AG09309 (cell line): ENCODE results near the gene NEMP2.

ENCODE experiments used
- DNase-seq: peaks from one replicate; pipeline ENCODE4 v3.0.0-alpha.2; 2010; ENCODE audit warnings: low read depth
- H3K4me3 ChIP-seq: 2 replicates; pipeline ENCODE4 v1.5.1; 2011; ENCODE audit warnings: mild to moderate bottlenecking, low read depth, low read length, moderate library complexity; ENCODE audit not compliant: control insufficient read depth
- TF ChIP-seq, protein P1 (sequence below): IDR thresholded peaks from 2 replicates; pipeline ENCODE4 v1.5.1; 2011; ENCODE audit warnings: mild to moderate bottlenecking, low read depth, low read length, inconsistent platforms; ENCODE audit not compliant: insufficient read depth, control insufficient read depth; ENCODE audit errors: missing control alignments

Gene NEMP2

DNA sequence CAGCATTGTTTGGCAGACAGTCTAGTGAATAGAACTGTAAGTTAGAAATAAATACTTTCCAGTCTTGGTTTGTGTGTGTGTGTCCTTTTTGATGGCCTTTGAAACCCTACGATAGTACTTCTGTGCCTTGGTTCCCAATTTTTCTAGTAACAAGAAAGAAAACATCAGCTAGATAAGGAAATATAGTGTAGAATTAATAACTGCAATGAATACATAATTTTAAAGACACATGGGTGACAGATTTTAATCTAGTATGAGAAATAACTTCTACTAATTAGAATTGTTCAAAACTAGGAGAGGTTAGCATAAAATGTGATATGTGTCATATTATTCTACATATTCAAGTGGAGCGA, 44.5 kb upstream of the NEMP2 start:
- DNase-seq: no peak
- TF ChIP-seq, protein P1, sequence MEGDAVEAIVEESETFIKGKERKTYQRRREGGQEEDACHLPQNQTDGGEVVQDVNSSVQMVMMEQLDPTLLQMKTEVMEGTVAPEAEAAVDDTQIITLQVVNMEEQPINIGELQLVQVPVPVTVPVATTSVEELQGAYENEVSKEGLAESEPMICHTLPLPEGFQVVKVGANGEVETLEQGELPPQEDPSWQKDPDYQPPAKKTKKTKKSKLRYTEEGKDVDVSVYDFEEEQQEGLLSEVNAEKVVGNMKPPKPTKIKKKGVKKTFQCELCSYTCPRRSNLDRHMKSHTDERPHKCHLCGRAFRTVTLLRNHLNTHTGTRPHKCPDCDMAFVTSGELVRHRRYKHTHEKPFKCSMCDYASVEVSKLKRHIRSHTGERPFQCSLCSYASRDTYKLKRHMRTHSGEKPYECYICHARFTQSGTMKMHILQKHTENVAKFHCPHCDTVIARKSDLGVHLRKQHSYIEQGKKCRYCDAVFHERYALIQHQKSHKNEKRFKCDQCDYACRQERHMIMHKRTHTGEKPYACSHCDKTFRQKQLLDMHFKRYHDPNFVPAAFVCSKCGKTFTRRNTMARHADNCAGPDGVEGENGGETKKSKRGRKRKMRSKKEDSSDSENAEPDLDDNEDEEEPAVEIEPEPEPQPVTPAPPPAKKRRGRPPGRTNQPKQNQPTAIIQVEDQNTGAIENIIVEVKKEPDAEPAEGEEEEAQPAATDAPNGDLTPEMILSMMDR: no peak
- no peak overlapping the region for H3K4me3 ChIP-seq

DNA sequence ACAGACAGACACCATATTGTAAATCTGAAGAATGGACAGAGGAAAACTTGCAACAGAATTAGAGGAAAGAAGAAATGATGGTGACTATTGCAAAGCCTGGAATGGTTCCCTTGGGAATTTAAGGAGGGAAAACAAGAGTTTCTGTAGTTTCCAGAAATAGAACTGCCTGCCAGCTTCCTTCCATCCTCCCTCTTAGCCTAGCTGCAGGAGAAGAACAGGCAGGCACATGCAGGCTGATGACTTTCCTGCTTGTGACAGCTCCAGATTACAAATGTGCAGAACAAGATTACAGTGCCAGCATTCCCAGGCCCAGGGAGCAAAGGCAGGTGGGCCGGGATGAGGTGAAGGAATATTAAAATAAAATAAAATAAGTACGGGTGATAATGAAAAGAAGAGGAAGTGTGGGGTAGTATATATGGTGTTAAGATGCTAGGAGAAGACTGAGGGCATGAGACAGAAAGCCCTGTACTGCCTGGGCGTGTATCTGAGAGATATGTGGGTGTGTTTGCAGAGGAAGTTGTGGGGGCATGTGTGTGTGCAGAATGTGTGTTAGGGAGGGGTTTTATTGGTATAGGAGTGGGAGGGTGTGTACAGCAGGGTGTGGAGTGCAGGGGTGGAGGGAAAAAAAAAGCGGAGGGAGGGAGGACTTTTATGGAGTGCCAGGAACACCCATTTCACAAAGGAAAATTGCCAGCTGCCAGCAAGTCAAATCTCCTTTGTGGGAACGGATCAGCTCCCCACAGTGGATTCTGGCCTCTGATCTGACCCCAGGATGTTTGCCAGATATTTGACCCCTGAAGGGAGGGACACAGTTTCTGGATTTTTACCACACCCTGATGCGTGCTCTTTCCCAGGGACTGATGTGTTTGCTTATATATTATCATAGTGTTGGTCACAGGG, 43.9 kb upstream of the NEMP2 start:
- no peak for DNase-seq
- TF ChIP-seq, protein P1: no peak
- no peak overlapping the region for H3K4me3 ChIP-seq

DNA sequence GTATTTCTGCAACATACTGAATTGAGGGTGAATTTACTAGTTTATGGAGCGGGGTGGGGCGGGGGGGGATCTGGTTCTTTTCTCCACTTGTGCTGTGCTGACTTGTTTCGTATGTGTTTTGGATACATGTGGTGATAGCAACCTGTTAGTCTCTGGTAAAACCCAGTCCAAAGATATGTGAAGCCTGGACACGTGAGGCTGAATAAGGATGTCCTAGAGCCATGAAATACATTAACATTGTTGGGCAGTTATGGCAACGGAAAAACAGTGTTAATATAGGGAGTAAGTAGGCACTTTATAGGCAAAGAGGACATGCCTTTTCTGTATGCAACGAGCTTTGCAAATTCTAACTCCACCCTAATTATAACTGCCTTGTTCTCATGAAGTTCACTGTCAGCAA, 42.1 kb upstream of the NEMP2 start:
- TF ChIP-seq, protein P1: no peak
- no peak overlapping the region for H3K4me3 ChIP-seq
- no peak for DNase-seq

DNA sequence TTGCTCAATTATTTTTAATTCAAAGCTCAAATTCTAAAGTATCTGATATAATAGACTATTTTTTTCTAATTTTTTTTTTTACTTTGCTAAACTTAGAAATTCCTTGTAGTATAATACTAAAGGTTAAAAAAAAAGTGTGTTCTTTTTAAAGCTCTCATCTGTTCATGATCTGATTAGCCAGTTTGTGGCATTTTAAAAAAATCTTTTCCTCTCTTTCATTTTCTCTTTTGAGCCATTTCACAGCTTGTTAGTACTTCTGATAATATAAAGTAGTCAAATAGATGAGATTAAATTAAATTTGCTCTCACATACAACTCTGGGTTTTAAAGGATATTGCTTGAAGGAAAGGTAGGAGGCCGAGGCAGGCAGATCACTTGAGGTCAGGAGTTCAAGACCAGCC, 40.7 kb upstream of the NEMP2 start:
- DNase-seq: no peak
- TF ChIP-seq, protein P1: no peak

DNA sequence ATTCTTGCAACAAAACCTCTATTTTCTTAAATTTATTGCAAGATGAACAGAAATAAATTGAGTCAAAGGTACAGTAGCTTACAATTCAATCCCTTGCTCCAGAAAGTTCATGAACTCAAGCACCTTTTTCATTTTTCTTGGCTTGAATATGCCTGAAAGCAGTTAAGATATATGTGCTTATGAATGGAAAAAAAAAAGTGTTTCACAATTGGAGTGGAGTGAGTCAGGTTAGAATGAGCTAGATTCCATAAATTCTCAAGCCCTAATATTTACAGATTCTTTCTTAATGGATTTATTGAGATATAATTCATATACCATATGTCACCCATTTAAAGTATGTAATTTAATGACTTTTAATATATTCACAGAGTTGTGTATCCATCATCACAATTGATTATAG, 39.6 kb upstream of the NEMP2 start:
- TF ChIP-seq, protein P1: no peak
- no peak overlapping the region for H3K4me3 ChIP-seq
- DNase-seq: no peak

More for the DNA sequence above, 40.7 kb upstream of the NEMP2 start:
- no peak overlapping the region for H3K4me3 ChIP-seq

DNA sequence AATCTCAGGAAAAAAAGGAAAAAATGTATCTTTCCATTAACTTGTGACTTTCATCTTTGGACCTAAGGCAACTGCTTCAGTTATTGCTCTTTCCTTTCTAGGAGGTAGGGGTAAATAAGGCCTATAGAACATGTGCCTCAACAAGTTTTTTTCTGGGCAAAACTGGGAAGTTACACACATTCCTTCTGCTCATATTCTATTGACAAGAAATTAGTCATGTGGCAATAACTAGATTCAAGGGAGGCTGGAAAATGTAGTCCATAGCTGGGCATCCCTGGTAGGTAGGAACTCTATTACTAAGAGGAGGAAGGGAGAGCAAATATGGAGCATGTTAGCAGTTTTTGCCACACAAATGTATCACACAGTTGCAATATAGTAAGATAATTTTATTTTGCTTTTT, 37.7 kb upstream of the NEMP2 start:
- no peak for DNase-seq
- TF ChIP-seq, protein P1: no peak
- no peak overlapping the region for H3K4me3 ChIP-seq

DNA sequence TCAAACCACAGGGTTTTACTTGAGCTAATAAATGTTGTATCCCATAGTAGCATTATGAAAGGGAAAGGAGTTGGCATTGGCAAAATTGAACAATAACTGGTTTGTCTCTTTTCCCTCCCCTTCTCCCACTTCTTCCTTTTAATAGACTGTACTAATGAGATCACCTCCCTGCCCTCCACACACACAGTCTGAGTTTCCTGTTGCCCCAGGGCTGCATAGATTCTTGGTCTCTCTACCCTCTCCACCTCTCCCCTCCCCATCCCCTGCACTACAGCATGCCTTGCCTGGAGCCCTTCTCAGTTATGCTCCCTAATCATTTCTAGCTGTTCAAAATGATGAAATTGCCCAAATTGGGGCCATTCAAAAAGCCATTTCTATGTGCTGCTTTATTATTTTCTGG, 37.2 kb upstream of the NEMP2 start:
- TF ChIP-seq, protein P1: no peak
- DNase-seq: no peak
- no peak overlapping the region for H3K4me3 ChIP-seq
